Neural cell (in vitro differentiated cells): ENCODE data around the gene UBE4B. TPM values are rescaled to one million over a fixed set of nuclear protein-coding genes. Genes with fewer than 3 reads are reported as not detected.

Experiments
- H2AFZ ChIP-seq: fragments of 200-600, 300-800 bp; sonication (generic), shearing (Covaris generic); 2 replicates; pipeline ENCODE4 v1.6.0; 2014; ENCODE audit warnings: low read depth, mild to moderate bottlenecking, antibody characterized with exemption, low read length, moderate library complexity
- H3F3A ChIP-seq: fragments of 200-600 bp; shearing (Covaris generic); 2 replicates; pipeline ENCODE4 v1.6.1; 2016; ENCODE audit warnings: mild to moderate bottlenecking, moderate library complexity, mixed read lengths, antibody characterized with exemption, low read length; ENCODE audit not compliant: insufficient read depth, poor library complexity, severe bottlenecking
- H3K27ac ChIP-seq: fragments of 200-600, 300-800 bp; sonication (generic), shearing (Covaris generic); 2 replicates; pipeline ENCODE4 v1.5.1; 2014; ENCODE audit warnings: mild to moderate bottlenecking, low read length, moderate library complexity
- H3K27me3 ChIP-seq: fragments of 300-800, 200-600 bp; sonication (generic), shearing (Covaris generic); 2 replicates; pipeline ENCODE4 v1.6.0; 2014; ENCODE audit warnings: mild to moderate bottlenecking, low read depth, low read length, moderate library complexity; ENCODE audit not compliant: insufficient read depth
- H3K36me3 ChIP-seq: fragments of 300-800, 200-600 bp; sonication (generic), shearing (Covaris generic); 2 replicates; pipeline ENCODE4 v1.5.1; 2014; ENCODE audit warnings: mild to moderate bottlenecking, antibody characterized with exemption, low read length, moderate library complexity; ENCODE audit not compliant: insufficient read depth
- H3K4me2 ChIP-seq: fragments of 300-800, 200-600 bp; sonication (generic), shearing (Covaris generic); 2 replicates; pipeline ENCODE4 v1.6.0; 2014; ENCODE audit warnings: mild to moderate bottlenecking, low read length
- H3K4me3 ChIP-seq: fragments of 300-800, 200-600 bp; sonication (generic), shearing (Covaris generic); 2 replicates; pipeline ENCODE4 v1.5.1; 2014; ENCODE audit warnings: mild to moderate bottlenecking, low read length, moderate library complexity
- H3K79me2 ChIP-seq: fragments of 200-600 bp; shearing (Covaris generic); replicated peaks from 2 replicates; pipeline ENCODE4 v1.6.0; 2014; ENCODE audit warnings: mild to moderate bottlenecking, low read length, moderate library complexity; ENCODE audit not compliant: insufficient read depth
- H3K9ac ChIP-seq: fragments of 300-800, 200-600 bp; sonication (generic), shearing (Covaris generic); 2 replicates; pipeline ENCODE4 v1.6.1; 2016; ENCODE audit warnings: mild to moderate bottlenecking, low read length, mixed read lengths
- H3K9me2 ChIP-seq: fragments of 200-600 bp; shearing (Covaris generic); 2 replicates; pipeline ENCODE4 v1.6.1; 2016; ENCODE audit warnings: mild to moderate bottlenecking, low read length, mixed read lengths; ENCODE audit not compliant: insufficient read depth
- H3K9me3 ChIP-seq: fragments of 200-600, 300-800 bp; sonication (generic), shearing (Covaris generic); 2 replicates; pipeline ENCODE4 v1.6.1; 2016; ENCODE audit warnings: mild to moderate bottlenecking, mixed run types, low read length, moderate library complexity, mixed read lengths
- H4K20me1 ChIP-seq: fragments of 200-600 bp; shearing (Covaris generic); 2 replicates; pipeline ENCODE4 v1.6.1; 2016; ENCODE audit warnings: mild to moderate bottlenecking, mixed run types; ENCODE audit not compliant: insufficient read depth
- CTCF ChIP-seq: fragments of 450-650 bp; IDR thresholded peaks from 2 replicates; pipeline ENCODE4 v1.5.1; 2014; ENCODE audit warnings: antibody characterized with exemption, mild to moderate bottlenecking, moderate library complexity; ENCODE audit not compliant: poor library complexity, severe bottlenecking
- EP300 ChIP-seq: fragments of 450-650 bp; conservative IDR thresholded peaks from 2 replicates; pipeline ENCODE4 v1.6.1; 2014; ENCODE audit warnings: antibody characterized with exemption, mild to moderate bottlenecking, moderate library complexity; ENCODE audit not compliant: poor library complexity, severe bottlenecking
- EZH2 ChIP-seq: fragments of 200-600, 300-800 bp; shearing (Covaris generic), sonication (generic); IDR thresholded peaks from 2 replicates; pipeline ENCODE4 v1.6.1; 2014; ENCODE audit warnings: antibody characterized with exemption, low read length, borderline replicate concordance, mild to moderate bottlenecking; ENCODE audit not compliant: insufficient read depth, poor library complexity, severe bottlenecking
- MXI1 ChIP-seq: fragments of 450-650 bp; conservative IDR thresholded peaks from 2 replicates; pipeline ENCODE4 v1.6.1; 2014; ENCODE audit warnings: antibody characterized with exemption, mild to moderate bottlenecking; ENCODE audit not compliant: poor library complexity, severe bottlenecking
- POLR2AphosphoS5 ChIP-seq: IDR thresholded peaks from 2 replicates; pipeline ENCODE4 v1.6.1; 2012
- RAD21 ChIP-seq: fragments of 450-650 bp; conservative IDR thresholded peaks from 2 replicates; pipeline ENCODE4 v1.6.1; 2014; ENCODE audit warnings: antibody characterized with exemption, mild to moderate bottlenecking, moderate library complexity
- REST ChIP-seq: IDR thresholded peaks from 2 replicates; pipeline ENCODE4 v1.6.1; 2012; ENCODE audit warnings: borderline replicate concordance
- SMC3 ChIP-seq: fragments of 450-650 bp; conservative IDR thresholded peaks from 2 replicates; pipeline ENCODE4 v1.6.1; 2014; ENCODE audit warnings: antibody characterized with exemption, mild to moderate bottlenecking, moderate library complexity; ENCODE audit not compliant: poor library complexity
- TAF1 ChIP-seq: IDR thresholded peaks from 2 replicates; pipeline ENCODE4 v1.6.1; 2012; ENCODE audit warnings: low read depth
- polyA plus RNA-seq: library from polyadenylated mRNA; depleted of rRNA; stranded (reverse); fragments of >200 nt; gene quantifications from 2 replicates; pipeline ENCODE4 v1.2.3, GENCODE V29; 2014

Gene UBE4B
- polyA plus RNA-seq, 1 donor from 2014 or later = 28.9 TPM

GRCh38 chr1:10188133-10188650, 155.4 kb downstream of the UBE4B start:
- TF ChIP-seq MXI1 (no peak), TAF1 (no peak), RAD21 (no peak), EZH2 (no peak), SMC3 (no peak), EP300 (no peak), REST (no peak), POLR2AphosphoS5 (no peak), CTCF (no peak)
- no peaks in the 10 kb centered on the region for H3K9me3 ChIP-seq
- H3K9me2 ChIP-seq = no peaks in the 10 kb centered on the region
- H3K36me3 ChIP-seq = no peaks in the 10 kb centered on the region
- H3K4me2 ChIP-seq = no peak overlapping the region
- no peaks in the 10 kb centered on the region for H3F3A ChIP-seq
- no peaks in the 10 kb centered on the region for H3K79me2 ChIP-seq
- H4K20me1 ChIP-seq = no peaks in the 10 kb centered on the region
- no peak overlapping the region for H3K9ac ChIP-seq
- no peak overlapping the region for H2AFZ ChIP-seq
- H3K27ac ChIP-seq = no peak overlapping the region
- no peak overlapping the region for H3K4me3 ChIP-seq
- no peaks in the 10 kb centered on the region for H3K27me3 ChIP-seq

GRCh38 chr1:10189659-10190058, 156.9 kb downstream of the UBE4B start:
- Histone ChIP-seq H3K9me2 (no peaks in the 10 kb centered on the region), H3K79me2 (no peaks in the 10 kb centered on the region), H3F3A (no peaks in the 10 kb centered on the region), H3K4me2 (no peak overlapping the region), H3K9me3 (no peaks in the 10 kb centered on the region), H3K36me3 (no peaks in the 10 kb centered on the region), H3K4me3 (no peak overlapping the region), H3K27ac (no peak overlapping the region), H3K27me3 (no peaks in the 10 kb centered on the region), H2AFZ (no peak overlapping the region), H4K20me1 (no peaks in the 10 kb centered on the region), H3K9ac (no peak overlapping the region)
- TF ChIP-seq CTCF (no peak), EZH2 (no peak), RAD21 (no peak), SMC3 (no peak), POLR2AphosphoS5 (no peak), MXI1 (no peak), EP300 (no peak), TAF1 (no peak), REST (no peak)
